ENCODE measurements around the gene RYR3.

GRCh38 chr15:33831646-33832045, 520.9 kb downstream of the RYR3 start:
- no peak for TF ChIP-seq ZNF629 (tag by site-specific recombination; IDR thresholded peaks at IDR 0.05)
- TF ChIP-seq TCF7L2 (IDR thresholded peaks at IDR 0.05; ENCODE audit: borderline replicate concordance, low read depth, low read length): no peak
- TF ChIP-seq ZBTB1 (tag by site-specific recombination; IDR thresholded peaks at IDR 0.05): no peak
- TF ChIP-seq ZBTB26 (tag by site-specific recombination; optimal IDR thresholded peaks at IDR 0.05): no peak
- TF ChIP-seq ZBTB7A (tag by site-specific recombination; IDR thresholded peaks at IDR 0.05; ENCODE audit: low read depth): no peak
- no peak for TF ChIP-seq ZNF768 (tag by site-specific recombination; IDR thresholded peaks at IDR 0.05)
- TF ChIP-seq CTCF (tag by site-specific recombination; IDR thresholded peaks at IDR 0.05): no peak
- TF ChIP-seq ZBTB49 (tag by site-specific recombination; IDR thresholded peaks at IDR 0.05; ENCODE audit: low read depth): no peak

Data from HEK293 (cell line).